Fibroblast of skin of right quadriceps (primary cell): ENCODE results near the gene CHRDL2.
"Not testable (repeated sequence)": the region's sequence is repeated elsewhere in the genome, so short reads cannot be mapped to it uniquely, and the experiment has no call there.

Source experiments
- DNase-seq: peaks from one replicate; pipeline ENCODE4 v3.0.0-alpha.2; 2013

CHRDL2 gene, protein sequence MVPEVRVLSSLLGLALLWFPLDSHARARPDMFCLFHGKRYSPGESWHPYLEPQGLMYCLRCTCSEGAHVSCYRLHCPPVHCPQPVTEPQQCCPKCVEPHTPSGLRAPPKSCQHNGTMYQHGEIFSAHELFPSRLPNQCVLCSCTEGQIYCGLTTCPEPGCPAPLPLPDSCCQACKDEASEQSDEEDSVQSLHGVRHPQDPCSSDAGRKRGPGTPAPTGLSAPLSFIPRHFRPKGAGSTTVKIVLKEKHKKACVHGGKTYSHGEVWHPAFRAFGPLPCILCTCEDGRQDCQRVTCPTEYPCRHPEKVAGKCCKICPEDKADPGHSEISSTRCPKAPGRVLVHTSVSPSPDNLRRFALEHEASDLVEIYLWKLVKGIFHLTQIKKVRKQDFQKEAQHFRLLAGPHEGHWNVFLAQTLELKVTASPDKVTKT

DNA sequence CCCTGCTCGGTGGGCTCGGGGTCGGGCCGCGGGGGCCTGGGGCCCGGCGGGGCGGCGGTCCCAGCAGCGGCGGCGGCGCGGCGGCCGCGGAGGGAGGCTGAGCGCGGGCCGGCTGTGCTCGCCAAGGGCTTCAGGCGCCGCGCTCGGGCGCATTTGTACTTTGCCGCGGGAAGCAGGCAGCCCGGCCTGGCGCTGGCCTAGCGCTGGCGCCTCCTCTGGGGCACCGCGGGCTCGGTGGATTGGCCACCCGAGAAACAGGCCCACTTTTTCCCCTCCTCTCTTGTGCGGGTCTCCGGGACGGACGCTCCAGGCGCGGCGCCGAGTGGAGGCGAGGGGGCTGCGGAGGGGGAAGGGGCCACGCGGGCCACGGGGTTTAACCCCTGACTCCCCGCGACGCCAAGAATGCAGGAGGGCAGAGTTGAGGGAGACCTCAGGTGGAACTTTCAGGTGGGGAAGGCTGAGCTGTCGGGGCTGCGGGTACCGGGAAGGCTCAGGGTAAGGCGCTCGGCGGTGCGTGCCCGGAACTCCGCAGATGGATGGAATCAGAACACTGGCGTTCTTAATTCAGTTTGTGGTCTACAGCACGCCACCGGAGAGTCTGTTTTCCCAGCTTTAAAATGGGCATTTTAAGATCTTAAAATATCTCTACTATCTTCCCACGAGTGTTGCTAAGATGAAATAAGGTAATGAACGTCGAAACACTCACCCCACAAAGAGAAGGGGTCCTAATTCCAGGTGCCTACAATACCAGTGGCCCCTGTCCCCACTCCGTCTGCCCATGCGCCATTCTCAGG lies at the start of gene CHRDL2:
CHRDL2 (minus strand) TSS at position 126 of the 794 bp plus-strand sequence. CDS start 538 bp downstream, outside the sequence.
- no peak for DNase-seq

DNA sequence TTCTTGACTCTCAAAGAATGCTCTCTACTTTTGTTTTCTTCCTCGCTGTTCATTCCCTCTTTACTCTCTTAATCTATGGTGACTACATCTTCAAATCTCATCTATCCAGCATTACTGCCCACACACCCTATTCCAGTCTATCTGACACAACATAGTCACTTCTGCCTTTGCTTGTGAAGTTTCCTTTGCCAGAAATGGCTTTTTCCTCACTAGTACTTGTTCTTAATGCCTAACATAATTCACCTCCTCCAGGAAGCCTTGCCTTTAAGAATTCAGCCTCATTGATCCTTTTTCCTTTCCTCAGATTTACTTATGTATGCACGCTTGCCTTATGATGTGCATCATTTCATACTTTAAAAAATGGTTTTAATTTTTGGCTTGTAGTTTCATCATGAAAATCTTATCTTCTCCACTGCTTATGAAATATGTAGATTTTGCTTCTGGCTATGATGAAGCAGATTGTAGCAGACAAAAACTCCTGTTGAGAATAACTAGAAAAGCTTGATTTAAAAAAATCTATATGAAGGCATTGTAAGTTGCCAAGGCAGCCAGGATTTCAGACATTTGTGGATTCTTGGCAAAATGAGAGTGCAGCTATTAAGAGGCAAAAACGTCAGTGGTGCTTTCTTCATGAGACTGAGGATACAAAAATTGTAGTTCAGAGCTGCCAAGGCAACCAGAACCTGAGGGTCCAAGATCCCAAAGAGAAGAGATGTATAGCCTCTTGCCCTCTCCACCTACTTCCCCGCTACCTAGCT lies 49.2 kb upstream of the CHRDL2 start:
- DNase-seq, result no peak

DNA sequence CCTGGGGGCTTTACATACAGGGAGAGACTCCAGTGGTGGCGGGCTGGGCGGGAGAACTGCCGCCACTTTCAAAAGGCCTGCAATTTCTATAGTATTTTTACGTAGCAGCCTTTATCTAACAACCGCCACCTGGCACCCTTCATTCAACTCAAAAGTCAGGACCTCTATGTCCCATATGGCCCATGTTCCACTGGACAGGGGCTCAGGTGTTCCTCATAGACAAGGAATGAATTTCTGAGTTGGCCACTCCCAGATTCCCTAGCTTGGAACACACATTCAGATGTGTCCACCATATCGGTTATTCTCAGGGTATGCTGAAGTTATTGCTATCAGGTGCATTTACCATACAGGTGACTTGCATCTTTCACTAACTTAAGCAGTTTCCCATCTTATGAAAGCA lies 47.4 kb upstream of the CHRDL2 start:
- DNase-seq, result no peak

DNA sequence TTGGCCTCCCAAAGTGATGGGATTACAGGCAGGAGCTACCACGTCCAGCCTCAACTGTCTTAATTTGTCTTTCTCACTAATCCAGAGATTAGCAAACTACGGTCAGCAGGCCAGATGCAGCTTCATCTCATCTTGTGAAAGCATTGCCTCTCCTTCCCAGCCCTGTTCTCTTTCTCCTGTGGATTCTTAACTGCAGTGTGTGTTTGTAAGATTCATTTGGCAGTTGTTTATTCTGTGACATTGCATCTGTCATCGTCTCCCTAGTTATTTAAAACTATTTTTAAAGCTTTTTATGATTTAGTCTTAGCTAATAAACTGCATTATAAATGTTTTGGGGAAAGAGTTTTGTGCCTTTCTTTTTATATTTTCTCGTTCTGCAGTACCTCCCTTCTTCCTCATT lies 46.7 kb upstream of the CHRDL2 start:
- no peak for DNase-seq

DNA sequence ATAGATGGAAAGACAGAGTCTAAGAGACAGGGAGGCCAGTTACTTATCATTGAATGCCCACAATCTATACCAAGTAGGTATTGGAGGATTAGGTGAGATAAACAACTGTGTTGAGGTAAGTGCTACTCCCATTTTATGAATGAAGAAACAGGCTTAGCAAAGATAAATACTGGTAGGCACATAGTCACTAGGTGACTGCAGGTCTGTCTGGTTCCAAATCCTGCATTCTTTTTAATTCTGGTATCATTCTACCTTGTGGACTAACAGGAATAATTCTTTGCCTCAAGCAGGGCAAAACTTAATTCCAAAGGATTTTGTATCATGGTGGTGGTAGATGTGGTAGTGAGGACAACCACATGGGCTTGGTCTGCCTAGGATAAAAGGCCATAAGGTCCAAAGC lies 45.8 kb upstream of the CHRDL2 start:
- DNase-seq, result no peak

DNA sequence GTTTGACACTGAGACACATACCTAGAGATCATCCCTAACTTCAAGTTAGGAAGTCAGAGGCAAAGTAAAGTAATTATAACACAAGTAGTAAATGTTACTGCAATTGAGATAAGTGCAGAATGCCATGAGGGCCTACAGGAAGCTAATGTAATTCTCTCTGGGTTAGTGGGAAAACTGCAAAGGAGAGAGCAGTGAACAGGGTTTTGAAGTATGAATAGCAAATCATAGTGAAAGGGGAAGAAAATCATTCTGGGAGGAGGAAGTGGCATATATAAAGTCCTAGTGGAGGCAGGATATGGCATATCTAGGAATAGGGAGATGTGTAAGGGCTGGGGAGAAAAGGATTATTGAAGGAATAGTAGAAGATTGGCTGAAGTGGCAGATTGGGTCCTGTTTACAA lies 45.3 kb upstream of the CHRDL2 start:
- DNase-seq, result no peak

DNA sequence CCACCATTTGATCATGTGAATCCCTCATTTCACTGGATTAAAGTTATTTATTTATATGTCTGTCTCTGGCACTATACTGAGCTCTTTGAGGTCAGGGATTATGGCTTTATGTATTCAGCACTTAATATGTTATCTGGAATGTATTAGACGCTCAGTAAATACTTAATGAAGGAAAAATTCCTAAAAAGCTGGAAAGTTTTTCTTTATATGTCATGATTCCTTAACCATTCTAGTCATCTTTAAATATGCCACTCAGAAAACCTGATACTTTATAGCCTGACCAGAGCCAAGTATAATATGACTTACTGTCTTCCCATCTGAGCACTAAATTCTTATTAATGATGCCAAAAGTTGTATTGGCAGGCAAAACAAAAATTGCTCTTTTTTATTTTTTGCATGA lies 44.5 kb upstream of the CHRDL2 start:
- peak; percentile 5 for DNase-seq

DNA sequence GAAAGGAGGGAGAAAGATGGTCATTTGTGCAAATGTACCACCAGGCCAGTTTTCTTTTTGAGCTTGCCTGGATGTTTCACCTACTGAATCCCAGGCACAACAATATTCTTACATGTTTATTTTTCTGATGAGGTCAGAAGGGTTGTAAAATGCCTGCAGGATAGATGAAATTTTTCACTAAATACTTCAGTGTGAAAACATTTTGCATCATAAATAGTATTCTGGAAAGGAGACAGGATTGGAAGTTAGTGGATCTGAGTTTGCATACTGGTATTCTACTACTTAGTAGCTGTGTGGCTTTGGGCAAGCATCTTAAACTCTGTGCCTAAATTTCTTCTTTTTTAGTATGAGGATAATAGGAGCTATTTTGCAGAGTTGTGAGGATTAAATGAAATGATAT lies 42.2 kb upstream of the CHRDL2 start:
- DNase-seq, result peak; percentile 11

DNA sequence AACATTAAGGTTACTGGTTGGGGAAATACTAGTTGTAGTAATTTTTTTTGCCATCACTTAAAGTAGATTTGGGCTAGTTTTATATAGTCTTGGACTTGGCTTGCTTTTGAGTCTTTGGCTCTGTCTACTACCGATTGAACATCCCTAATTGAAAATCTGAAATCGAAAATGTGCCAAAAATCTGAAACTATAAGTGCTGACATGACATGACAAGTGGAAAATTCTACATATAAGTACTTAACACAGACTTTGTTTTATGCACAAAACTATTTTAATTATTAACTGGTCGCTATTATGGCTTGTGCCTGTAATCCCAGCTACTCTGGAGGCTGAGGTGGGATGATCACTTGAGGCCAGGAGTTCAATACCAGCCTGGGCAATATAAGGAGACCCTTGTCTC lies 39.9 kb upstream of the CHRDL2 start:
- DNase-seq, result no peak

DNA sequence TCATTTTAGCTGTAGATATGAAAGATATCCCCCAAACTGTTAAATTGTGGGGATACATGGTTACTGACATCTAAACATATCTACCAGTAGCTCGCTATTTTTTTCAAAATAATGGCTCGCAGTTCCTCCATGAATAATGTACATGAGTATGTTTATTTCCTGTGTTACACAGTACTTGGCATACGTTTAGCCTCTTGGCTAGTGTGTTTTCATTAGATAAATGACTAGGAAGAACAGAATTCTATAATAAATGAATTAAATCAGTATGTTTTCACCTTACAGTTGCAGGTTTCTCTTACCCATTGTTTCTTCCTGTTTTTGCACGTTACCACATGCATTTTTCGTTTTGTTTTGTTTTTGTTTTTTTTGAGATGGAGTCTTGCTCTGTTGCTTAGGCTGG lies 39.2 kb upstream of the CHRDL2 start:
- DNase-seq, result no peak

DNA sequence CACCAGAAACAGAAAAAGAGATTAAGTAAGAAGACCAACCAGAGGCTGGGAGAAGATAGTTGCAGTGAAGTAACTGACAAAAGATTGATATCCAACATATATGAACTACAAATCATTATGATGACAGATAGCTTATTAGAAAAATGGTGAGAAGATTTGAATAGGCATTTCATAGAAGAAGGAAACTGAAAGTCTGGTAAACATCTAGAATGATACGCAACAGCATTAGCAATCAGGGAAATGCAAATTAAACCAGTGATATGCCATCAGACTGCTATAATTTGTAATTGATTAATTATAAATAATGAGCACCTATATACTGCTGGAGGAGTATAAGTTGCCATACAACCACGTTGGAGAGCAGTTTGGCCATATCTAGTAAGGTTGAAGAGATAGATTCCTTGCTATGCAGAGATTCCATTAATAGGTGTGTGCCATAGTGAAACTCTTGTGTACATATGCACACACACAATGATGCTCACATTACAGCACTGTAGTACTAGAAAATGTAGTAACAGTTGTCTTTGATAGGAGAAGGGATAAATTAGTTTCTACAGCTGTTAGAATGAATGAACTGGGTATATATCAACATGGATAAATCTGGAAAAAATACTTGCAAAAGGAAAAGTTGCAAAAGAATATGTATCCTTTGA lies 38.0 kb upstream of the CHRDL2 start:
- no peak for DNase-seq

DNA sequence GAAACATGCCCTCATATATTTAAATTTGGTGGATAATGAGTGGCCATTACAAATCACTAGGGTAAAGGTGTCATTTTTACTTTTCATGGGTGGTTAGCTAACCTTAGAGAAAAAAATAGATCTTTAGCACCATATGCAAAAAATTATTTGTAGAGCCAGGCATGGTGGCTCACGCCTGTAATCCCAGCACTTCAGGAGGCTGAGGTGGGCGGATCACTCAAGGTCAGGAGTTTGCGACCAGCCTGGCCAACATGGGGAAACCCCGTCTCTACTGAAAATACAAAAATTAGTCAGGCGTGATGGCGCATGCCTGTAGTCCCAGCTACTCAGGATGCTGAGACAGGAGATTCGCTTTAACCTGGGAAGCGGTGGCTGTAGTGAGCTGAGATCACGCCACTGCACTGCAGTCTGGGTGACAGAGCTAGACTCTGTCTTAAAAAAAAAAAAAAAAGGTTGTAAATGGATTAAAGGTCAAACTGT lies 37.0 kb upstream of the CHRDL2 start:
- not testable (repeated sequence) for DNase-seq

DNA sequence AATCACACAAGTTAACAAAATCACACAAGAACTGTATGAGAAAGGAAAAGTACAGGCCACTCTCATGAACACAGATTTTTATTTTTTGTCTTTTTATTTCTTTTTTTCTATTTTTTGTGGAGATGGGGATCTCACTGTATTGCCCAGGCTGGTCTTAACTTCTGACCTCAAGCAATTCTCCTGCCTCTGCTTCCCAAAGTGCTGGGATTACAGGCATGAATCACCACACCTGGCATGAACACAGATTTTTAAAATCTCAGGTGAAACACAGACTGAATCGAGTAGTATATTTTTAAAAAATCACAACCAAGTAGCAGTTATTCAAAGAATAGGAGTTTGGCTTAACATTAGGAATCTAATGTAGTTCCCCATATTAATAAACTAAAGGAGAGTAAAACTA lies 35.7 kb upstream of the CHRDL2 start:
- no peak for DNase-seq

DNA sequence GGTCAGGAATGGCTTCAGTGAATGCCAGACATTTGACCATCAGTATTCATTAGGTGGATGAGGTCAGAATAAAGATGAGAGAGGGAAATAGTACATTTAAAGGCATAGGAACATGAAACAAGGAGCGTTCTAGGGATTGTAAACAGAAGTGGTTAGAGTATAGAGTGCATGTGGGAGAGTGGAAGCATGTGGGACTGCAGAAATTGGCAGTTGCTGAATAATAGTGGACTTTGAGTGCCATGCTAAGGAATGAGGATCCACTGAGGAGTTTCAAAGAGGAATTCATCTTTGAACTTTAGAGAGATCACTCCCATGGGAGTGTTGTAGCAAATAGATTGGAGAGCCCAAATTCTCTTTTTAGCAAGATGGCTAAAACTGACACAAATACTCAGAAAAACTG lies 25.3 kb upstream of the CHRDL2 start:
- no peak for DNase-seq

DNA sequence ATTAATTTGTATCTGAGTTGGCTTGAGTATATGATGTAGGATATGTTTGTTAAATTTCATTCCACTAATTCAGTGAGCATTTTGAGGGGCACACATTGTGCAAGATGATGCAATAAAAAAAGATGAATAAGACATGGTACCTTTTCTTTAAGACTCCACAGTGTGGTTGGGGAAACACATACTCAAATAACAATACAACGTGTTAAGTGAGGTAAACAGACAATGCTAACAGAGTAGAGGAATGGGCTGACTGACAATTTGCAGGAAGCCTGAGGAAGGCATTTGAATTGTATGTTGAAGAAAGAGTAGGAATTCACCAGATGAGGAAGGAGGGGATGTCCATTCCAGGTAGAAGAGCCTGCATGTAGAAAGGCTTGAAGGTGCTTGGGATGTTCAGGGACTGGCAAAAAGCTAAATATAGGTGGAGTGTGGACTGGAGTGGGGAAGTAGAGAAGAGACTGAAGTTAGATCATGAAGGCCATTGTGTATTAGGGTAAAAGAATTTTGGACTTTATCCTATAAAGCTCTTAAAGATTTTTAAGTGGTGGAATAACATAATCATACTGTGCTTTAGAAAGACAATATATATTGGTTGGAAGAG lies 24.3 kb upstream of the CHRDL2 start:
- peak; percentile 7 for DNase-seq

DNA sequence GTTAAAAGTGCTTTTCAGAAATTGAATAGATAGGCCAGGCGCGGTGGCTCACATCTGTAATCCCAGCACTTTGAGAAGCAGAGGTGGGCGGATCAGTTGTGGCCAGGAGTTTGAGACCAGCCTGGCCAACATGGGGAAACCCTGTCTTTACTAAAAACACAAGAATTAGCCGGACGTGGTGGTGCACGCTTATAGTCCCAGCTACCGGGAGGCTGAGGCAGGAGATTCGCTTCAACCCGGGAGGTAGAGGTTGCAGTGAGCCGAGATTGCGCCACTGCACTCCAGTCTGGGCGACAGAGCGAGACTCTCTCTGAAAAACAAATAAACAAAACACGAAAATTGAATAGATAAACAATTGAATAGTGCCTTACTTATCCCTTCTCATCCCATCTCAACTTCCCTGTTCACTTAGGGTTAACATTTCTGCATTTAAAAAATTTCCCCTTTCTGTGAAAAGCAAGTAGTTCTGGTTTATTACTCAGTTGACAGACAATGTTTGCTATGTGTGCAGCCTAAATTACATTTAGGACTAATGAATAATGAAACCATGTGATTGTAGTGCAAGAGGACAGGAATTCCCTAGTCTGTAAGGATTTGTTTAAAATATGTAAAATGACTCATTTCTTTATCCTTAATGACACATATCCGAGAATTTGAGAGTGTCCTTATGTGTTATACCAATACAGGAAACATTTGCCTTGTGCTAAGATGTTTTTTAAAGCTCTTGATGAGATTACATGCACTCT lies 23.5 kb upstream of the CHRDL2 start:
- peak; percentile 93 for DNase-seq

DNA sequence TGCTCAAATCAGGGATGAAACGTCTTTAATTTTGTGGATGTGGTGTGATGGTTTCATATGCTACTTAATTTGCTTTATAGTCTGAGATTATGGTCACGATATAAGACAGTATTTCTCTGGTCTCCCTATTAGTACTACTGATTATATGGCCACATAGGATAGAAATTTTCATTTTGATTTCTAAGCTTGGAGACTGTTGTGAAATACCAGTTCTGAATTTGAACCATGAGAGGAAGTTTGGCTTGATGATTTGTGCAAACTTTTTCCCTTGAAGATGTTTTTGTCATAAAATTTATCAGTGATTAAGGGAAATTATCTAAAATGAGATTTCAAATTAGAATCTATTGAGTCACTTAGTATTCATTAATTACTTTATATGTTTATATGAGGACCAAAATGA lies 20.1 kb upstream of the CHRDL2 start:
- no peak for DNase-seq

DNA sequence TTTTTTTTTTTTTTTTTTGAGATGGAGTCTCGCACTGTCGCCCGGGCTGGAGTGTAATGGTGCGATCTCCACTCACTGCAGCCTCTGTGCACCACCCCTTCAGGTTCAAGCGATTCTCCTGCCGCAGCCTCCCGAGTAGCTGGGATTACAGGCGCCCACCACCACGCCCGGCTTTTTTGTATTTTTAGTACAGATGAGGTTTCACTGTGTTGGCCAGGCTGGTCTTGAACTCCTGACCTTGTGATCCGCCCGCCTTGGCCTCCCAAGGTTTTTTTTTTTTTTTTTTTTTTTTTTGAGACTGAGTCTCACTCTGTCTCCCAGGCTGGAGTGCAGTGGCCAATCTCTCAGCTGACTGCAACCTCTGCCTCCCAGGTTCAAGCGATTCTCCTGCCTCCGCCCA lies 19.4 kb upstream of the CHRDL2 start:
- DNase-seq, result not testable (repeated sequence)

DNA sequence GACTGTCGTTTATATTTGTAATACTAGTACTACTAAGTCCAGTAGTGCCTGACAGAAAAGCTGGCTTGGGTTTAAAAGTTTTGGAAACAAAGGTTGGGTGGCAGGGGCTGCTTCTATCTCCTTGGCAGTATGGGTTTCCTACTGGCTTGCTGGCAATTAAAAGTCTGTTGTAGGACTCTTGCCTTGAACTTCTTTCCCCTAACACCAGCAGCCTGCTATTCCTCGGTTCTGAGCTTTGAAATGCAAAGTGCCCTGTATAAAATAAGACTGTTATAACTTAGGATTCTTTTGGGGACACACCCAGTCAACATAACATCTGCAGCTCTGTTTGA lies 18.7 kb upstream of the CHRDL2 start:
- DNase-seq, result no peak

DNA sequence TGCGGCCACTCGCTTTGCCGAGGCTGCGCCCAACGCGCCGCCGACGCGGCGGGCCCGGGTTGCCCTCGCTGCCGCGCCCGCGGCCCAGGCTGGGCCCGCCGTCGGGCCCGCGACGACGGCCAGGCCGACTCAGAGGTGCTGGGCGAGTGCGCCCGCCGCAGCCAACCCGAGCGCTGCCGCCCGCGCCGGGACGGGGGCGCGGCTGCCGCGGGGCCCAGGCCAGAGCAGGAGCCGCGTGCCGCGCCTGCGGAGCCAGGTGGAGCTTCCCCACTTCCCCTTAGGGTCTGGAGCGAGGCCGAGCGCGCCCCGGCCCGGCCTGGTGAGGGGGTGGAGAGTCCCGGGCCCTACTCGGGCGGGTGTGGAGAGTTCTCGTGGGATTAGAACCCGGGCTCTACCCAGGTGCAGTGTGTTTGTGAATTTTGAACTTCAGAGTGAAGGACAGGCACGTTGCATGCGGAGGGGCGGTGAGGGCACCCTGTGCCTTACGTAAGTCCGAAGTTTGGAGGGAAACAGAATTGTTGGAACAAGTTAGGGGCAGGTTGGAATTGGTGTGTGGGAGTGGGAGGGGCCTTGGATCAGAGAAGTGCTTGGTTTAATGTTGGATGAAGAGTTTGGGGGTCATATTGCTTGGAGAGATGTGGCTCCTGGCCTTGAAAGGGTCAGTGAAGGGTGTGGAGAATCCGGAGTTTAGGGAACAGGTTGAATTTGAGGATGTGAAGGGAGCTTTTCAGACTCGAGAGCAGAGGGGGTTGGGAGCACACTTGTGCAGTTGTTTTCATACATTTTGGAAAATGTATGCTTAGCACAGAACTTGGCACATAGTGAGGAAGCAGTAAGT lies 18.1 kb upstream of the CHRDL2 start:
- peak; percentile 41 for DNase-seq
